Measurements from ENCODE around the gene CYB5R3.

The CYB5R3 gene

DNA sequence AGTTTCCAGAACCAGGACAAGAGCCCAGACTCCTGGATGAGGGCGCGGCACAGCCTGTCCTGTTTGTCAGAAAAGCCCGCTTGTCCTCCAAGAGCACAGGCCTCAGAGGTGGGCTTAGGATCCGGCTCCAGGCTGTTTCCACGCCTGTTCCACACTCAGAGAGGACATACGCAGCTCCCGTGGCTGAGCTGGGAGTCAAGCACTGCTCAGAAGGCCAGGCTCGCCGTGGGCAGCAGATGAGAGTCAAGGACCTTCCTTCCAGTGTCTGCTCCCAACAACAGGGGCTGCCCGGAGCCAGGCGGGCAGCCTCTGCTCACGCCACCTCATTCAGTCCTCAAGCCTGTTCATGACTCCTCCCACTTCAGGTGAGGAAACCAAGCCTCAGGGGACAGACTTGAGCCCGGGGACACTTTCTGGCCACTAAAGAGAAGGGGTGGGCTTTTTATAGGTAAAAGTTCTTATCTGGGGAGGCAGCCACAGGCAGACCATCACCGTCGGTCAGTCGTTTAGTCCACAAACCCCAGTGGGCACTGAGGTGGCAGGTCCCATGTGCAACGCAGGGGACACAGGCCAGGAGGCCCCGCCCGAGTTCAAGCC is 3.8 kb downstream of the CYB5R3 start:
- CTCF ChIA-PET, result interaction anchor here (10.4 kb wide), 1 partner anchor 23 kb away, joined by 61 read pairs; no protein-coding TSS in a partner anchor
- TF ChIP-seq, protein P1, sequence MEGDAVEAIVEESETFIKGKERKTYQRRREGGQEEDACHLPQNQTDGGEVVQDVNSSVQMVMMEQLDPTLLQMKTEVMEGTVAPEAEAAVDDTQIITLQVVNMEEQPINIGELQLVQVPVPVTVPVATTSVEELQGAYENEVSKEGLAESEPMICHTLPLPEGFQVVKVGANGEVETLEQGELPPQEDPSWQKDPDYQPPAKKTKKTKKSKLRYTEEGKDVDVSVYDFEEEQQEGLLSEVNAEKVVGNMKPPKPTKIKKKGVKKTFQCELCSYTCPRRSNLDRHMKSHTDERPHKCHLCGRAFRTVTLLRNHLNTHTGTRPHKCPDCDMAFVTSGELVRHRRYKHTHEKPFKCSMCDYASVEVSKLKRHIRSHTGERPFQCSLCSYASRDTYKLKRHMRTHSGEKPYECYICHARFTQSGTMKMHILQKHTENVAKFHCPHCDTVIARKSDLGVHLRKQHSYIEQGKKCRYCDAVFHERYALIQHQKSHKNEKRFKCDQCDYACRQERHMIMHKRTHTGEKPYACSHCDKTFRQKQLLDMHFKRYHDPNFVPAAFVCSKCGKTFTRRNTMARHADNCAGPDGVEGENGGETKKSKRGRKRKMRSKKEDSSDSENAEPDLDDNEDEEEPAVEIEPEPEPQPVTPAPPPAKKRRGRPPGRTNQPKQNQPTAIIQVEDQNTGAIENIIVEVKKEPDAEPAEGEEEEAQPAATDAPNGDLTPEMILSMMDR (IDR thresholded peaks at IDR 0.05; ENCODE audit: control extremely low read depth, extremely low read depth, low read depth, missing control alignments), result no peak
- POLR2A ChIA-PET, result no interaction called here
- DNase-seq (ENCODE audit: extremely low spot score), result no peak

DNA sequence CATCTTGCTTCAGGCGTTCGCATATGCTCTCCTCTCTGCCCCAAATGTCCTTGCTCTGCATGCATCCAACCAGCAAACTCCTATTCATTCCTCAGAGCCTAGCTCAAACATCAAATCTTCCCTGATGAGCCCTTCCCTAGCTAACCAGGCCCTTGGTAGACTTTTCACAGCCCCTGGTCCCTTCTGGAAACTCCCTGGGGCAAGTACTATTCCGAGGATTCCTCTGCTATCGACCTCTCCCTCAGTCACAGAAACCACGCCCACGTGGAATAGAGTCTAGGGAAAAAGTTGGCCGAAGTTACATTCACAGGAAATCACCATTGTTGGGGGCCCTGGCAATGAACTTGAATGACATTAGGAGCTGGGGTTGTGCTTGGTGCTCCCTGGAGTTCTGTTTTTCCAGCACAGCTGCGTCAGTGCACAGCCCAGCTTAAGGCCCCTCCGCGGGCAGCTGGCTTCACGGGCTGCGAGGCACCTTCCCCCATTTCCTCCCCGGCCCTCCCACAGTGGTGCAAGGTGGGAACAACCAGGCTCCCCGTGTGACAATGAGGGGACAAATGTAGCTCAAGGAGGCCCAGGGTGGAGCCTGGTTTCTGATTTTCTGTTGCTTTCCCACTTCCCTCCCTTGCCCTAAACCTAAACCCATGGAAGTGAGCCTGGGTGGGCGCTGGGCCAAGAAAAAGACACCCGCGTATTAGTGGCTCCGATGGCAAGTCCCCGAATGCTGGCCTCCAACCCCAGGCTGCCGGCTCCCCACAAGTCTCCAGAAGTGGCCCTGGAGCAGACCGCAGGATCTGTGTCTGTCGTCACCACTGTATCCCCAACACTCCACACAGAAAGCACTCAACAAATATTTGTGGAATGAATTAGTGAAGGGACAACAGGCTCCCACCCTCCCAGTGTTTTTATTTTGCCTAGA is 4.5 kb downstream of the CYB5R3 start:
- TF ChIP-seq, protein P1 (IDR thresholded peaks at IDR 0.05; ENCODE audit: control extremely low read depth, extremely low read depth, low read depth, missing control alignments), result no peak
- POLR2A ChIA-PET, result no interaction called here
- CTCF ChIA-PET, result interaction anchor here (1.1 to 10.4 kb wide), 3 partner anchors 11 to 28 kb away, joined by 3 to 61 read pairs (median 4); no protein-coding TSS in a partner anchor
- no peak for DNase-seq (ENCODE audit: extremely low spot score)

DNA sequence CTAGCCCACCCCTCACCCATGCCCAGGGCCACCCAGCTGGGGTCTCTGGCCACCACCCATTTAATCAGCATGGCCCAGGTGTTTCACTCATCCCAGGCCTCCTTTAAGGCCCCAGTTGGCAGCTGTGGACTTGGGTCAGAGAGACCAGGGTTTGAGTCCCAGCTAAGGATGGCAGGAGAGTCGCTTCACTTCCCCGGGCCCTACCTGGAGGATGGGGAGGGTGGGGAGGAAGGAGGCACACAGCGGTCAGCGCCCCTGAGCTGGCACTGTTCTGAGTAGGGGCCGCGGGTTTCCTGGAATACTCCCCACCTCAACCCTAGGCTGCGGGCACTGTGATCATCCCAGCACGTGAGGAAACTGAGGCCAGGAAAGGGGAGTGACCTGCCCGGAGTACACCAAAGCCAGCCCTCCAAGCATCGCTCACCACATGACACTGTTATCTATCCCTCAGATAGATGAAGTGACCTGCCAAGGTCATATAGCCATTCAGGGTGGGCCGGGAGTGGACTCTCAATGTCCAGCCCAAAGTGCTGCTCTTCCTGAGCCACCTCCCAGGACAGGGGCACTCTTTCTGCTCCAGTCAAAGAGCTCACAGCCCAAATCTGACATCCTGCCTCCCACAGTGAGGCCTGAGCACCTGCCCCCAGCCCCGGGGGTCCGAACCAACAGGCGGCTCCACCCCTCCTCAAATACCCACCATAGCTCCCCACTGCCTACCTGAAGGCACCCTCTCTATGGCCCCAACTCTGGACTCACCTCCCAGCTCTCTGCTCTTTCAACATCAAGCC is 5.4 kb downstream of the CYB5R3 start:
- no peak for DNase-seq (ENCODE audit: extremely low spot score)
- TF ChIP-seq, protein P1 (IDR thresholded peaks at IDR 0.05; ENCODE audit: control extremely low read depth, extremely low read depth, low read depth, missing control alignments), result no peak
- CTCF ChIA-PET, result interaction anchor here (0.8 to 10.4 kb wide), 5 partner anchors 12 to 224 kb away, joined by 3 to 61 read pairs (median 3); no protein-coding TSS in a partner anchor
- POLR2A ChIA-PET, result interaction anchor here (1.1 kb wide), 1 partner anchor 20 kb away, joined by 3 read pairs; no protein-coding TSS in a partner anchor

DNA sequence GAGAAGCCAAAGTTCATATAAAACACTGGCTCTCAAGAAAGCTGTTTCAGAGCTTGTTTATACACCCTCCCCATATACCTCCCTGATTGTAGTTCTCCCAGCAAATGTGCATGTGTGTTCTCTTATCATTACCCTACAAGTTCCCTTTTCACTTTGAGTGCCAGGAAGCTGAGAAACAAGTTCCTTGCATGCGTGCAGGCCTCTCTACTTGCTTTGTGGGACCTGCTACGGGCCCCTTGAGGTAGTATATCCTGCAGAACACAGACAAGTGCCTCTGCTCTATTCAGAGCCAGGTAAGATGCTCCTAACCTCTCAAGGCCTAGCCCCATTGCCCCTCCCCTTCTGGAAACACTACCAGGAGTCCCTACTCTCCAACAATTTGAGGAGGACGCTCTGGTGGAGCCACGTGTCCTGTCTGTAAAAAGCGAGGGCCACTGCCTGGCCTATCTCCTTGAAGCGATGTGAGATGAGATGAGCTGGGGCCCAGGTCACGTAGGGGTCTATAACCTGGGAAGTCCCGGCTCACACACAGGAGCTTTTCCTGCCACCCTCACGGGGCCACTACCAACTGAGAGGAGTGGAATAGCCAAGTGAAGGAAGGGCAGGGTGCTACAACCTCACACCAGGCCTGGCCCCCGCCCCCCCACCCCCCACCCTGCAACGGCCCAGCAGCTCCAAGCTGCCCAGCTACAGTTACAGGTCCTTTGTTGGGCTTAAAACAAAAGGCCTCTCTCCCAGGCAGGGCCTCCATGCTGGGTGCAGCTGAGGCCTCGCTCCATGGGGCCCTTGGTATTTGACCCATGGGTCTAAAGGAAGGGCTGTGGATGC is 6.2 kb downstream of the CYB5R3 start:
- TF ChIP-seq, protein P1 (IDR thresholded peaks at IDR 0.05; ENCODE audit: control extremely low read depth, extremely low read depth, low read depth, missing control alignments), result no peak
- CTCF ChIA-PET, result interaction anchor here (0.8 to 10.4 kb wide), 4 partner anchors 15 to 224 kb away, joined by 3 to 61 read pairs (median 4); no protein-coding TSS in a partner anchor
- DNase-seq (ENCODE audit: extremely low spot score), result peak; percentile 57
- POLR2A ChIA-PET, result interaction anchor here (1.1 kb wide), 1 partner anchor 20 kb away, joined by 3 read pairs; no protein-coding TSS in a partner anchor

DNA sequence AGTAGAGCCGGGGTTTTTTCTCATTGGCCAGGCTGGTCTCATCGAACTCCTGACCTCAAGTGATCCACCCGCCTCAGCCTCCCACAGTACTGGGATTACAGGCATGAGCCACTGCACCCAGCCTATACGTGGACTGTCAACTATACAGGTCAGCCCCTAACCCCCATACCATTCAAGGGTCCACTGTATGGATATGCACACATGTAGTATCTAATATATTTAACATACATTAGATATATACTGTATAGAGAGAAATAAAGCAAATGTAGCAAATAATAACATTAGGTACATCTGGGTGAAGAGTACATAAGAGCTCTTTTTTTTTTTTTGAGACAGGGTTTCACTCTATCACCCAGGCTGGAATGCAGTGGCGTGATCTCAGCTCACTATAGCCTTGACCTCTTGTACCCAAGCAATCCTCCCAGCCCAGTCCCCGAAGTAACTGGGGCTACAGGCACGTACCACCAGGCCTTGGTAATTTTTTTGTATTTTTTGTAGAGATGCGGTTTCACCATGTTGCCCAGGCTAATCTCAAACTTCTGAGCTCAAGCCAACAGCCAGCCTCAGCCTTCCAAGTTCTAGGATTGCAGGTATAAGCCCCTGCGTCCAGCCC is 7.3 kb downstream of the CYB5R3 start:
- CTCF ChIA-PET, result interaction anchor here (10.4 kb wide), 1 partner anchor 19 kb away, joined by 61 read pairs; no protein-coding TSS in a partner anchor
- no peak for DNase-seq (ENCODE audit: extremely low spot score)
- TF ChIP-seq, protein P1 (IDR thresholded peaks at IDR 0.05; ENCODE audit: control extremely low read depth, extremely low read depth, low read depth, missing control alignments), result no peak
- POLR2A ChIA-PET, result no interaction called here
